Mesenchymal stem cell (in vitro differentiated cells and primary cell): Measurements from ENCODE around the gene IQGAP1.

Experiments used
- DNase-seq: peaks from one replicate; pipeline ENCODE4 v3.0.0-alpha.2; 2013
- H2AFZ ChIP-seq: one replicate; pipeline ENCODE4 v1.6.1; 2013; ENCODE audit warnings: low read depth, mild to moderate bottlenecking, control low read depth, inconsistent platforms, low read length, moderate library complexity
- H2AK5ac ChIP-seq: 2 replicates; pipeline ENCODE4 v1.6.1; 2013; ENCODE audit warnings: low read length, moderate library complexity, mild to moderate bottlenecking, inconsistent platforms; ENCODE audit not compliant: severe bottlenecking
- H2BK120ac ChIP-seq: one replicate; pipeline ENCODE4 v1.6.1; 2013; ENCODE audit warnings: low read depth, mild to moderate bottlenecking, inconsistent platforms, low read length, moderate library complexity
- H2BK12ac ChIP-seq, 2 experiments: one replicate each; pipeline ENCODE4 v1.6.1; 2013; ENCODE audit warnings: inconsistent platforms in 2 of 2, low read length in 2 of 2, mild to moderate bottlenecking in 2 of 2, moderate library complexity in 2 of 2, control low read depth in 1 of 2
- H2BK15ac ChIP-seq: one replicate; pipeline ENCODE4 v1.6.1; 2013; ENCODE audit warnings: mild to moderate bottlenecking, low read depth, inconsistent platforms; ENCODE audit not compliant: poor library complexity, severe bottlenecking
- H2BK5ac ChIP-seq: 2 replicates; pipeline ENCODE4 v1.6.1; 2013; ENCODE audit warnings: low read depth, mild to moderate bottlenecking, low read length, control low read depth, inconsistent platforms; ENCODE audit not compliant: poor library complexity, severe bottlenecking
- H3K14ac ChIP-seq, 2 experiments: one replicate each; pipeline ENCODE4 v1.6.1; 2013; ENCODE audit warnings: inconsistent platforms in 2 of 2, low read length in 2 of 2, control low read depth in 1 of 2, mild to moderate bottlenecking in 1 of 2, moderate library complexity in 1 of 2
- H3K18ac ChIP-seq, 2 experiments: one replicate each; pipeline ENCODE4 v1.6.1; 2013; ENCODE audit warnings: inconsistent platforms in 2 of 2, low read length in 2 of 2, control low read depth in 1 of 2, low read depth in 1 of 2, mild to moderate bottlenecking in 1 of 2
- H3K23ac ChIP-seq, 2 experiments: one replicate each; pipeline ENCODE4 v1.6.1; 2013; ENCODE audit warnings: inconsistent platforms in 2 of 2, low read length in 2 of 2, mild to moderate bottlenecking in 2 of 2, moderate library complexity in 2 of 2, control low read depth in 1 of 2
- H3K27ac ChIP-seq: 2 replicates; pipeline ENCODE4 v1.5.1; 2013; ENCODE audit warnings: mild to moderate bottlenecking, moderate library complexity, low read length, control low read depth, inconsistent platforms; ENCODE audit not compliant: poor library complexity, severe bottlenecking
- H3K27me3 ChIP-seq, 2 experiments: 2 replicates each; pipeline versions ENCODE4 v1.6.1 to v1.7.0; 2013; ENCODE audit warnings: low read length in 2 of 2, mild to moderate bottlenecking in 2 of 2, moderate library complexity in 2 of 2, control low read depth in 1 of 2, inconsistent platforms in 1 of 2; ENCODE audit not compliant: control insufficient read depth in 1 of 2, insufficient read depth in 1 of 2
- H3K36me3 ChIP-seq, 2 experiments: 2 replicates each; pipeline versions ENCODE4 v1.6.1 to v1.7.0; 2013; ENCODE audit warnings: low read length in 2 of 2, control low read depth in 1 of 2, inconsistent platforms in 1 of 2, low read depth in 1 of 2, mild to moderate bottlenecking in 1 of 2; ENCODE audit not compliant: insufficient read depth in 2 of 2, control insufficient read depth in 1 of 2
- H3K4ac ChIP-seq, 2 experiments: one replicate each; pipeline ENCODE4 v1.6.1; 2013; ENCODE audit warnings: inconsistent platforms in 2 of 2, low read length in 2 of 2, mild to moderate bottlenecking in 2 of 2, moderate library complexity in 2 of 2, control low read depth in 1 of 2, low read depth in 1 of 2
- H3K4me1 ChIP-seq: 2 replicates; pipeline ENCODE4 v1.6.1; 2013; ENCODE audit warnings: low read depth, low read length, control low read depth; ENCODE audit not compliant: control insufficient read depth, insufficient read depth
- H3K4me2 ChIP-seq: 2 replicates; pipeline ENCODE4 v1.6.1; 2013; ENCODE audit warnings: low read length, mild to moderate bottlenecking, inconsistent platforms; ENCODE audit not compliant: poor library complexity, severe bottlenecking
- H3K4me3 ChIP-seq, 2 experiments: 2 replicates each; pipeline versions ENCODE4 v1.5.1 to v1.7.0; 2013; ENCODE audit warnings: low read length in 2 of 2, mild to moderate bottlenecking in 2 of 2, control low read depth in 1 of 2, low read depth in 1 of 2; ENCODE audit not compliant: insufficient read depth in 1 of 2
- H3K79me1 ChIP-seq: replicated peaks from 2 replicates; pipeline ENCODE4 v1.6.1; 2013; ENCODE audit warnings: mild to moderate bottlenecking, control low read depth, low read length, inconsistent platforms; ENCODE audit not compliant: poor library complexity, severe bottlenecking
- H3K9ac ChIP-seq: 2 replicates; pipeline ENCODE4 v1.7.0; 2013; ENCODE audit warnings: mild to moderate bottlenecking, low read length, moderate library complexity
- H3K9me3 ChIP-seq: 2 replicates; pipeline ENCODE4 v1.7.0; 2013; ENCODE audit warnings: mild to moderate bottlenecking, low read length; ENCODE audit not compliant: control insufficient read depth
- H4K8ac ChIP-seq: one replicate; pipeline ENCODE4 v1.6.1; 2013; ENCODE audit warnings: inconsistent platforms, mild to moderate bottlenecking, low read length, moderate library complexity
- H4K91ac ChIP-seq: one replicate; pipeline ENCODE4 v1.6.1; 2013; ENCODE audit warnings: mild to moderate bottlenecking, low read length, inconsistent platforms
- WGBS: methylation state at CpG from one replicate; pipeline ENCODE4 v1.1.7; 2013; ENCODE audit warnings: mixed read lengths; 5-methylcytosine and 5-hydroxymethylcytosine counted together

The IQGAP1 gene

GRCh38 chr15:90489514-90489913, 101.5 kb downstream of the IQGAP1 start:
- no peaks in the 10 kb centered on the region for H3K9me3 ChIP-seq
- H3K4me1 ChIP-seq = no peaks in the 10 kb centered on the region
- H2AK5ac ChIP-seq = no peak overlapping the region
- DNase-seq = no peak
- H3K9ac ChIP-seq = no peak overlapping the region
- H4K8ac ChIP-seq = no peak overlapping the region
- H2AFZ ChIP-seq = no peak overlapping the region
- H2BK5ac ChIP-seq = no peak overlapping the region
- H3K23ac ChIP-seq = no peak overlapping the region
- no peak overlapping the region for H3K4me2 ChIP-seq
- no peak overlapping the region for H3K18ac ChIP-seq
- no peak overlapping the region for H3K4ac ChIP-seq
- H3K79me1 ChIP-seq = peaks cover 26% of the 10 kb centered on the region
- H3K4me3 ChIP-seq = no peak overlapping the region
- peaks cover 47 to 98% of the 10 kb centered on the region in 2 experiments for H3K36me3 ChIP-seq
- H2BK120ac ChIP-seq = no peak overlapping the region
- 88% methylated on average over 1 of the region's 1 CpG for WGBS
- no peaks in the 10 kb centered on the region for H3K27me3 ChIP-seq
- no peak overlapping the region for H2BK12ac ChIP-seq
- H2BK15ac ChIP-seq = no peak overlapping the region
- H4K91ac ChIP-seq = no peak overlapping the region
- no peak overlapping the region for H3K14ac ChIP-seq
- H3K27ac ChIP-seq = no peak overlapping the region

DNA sequence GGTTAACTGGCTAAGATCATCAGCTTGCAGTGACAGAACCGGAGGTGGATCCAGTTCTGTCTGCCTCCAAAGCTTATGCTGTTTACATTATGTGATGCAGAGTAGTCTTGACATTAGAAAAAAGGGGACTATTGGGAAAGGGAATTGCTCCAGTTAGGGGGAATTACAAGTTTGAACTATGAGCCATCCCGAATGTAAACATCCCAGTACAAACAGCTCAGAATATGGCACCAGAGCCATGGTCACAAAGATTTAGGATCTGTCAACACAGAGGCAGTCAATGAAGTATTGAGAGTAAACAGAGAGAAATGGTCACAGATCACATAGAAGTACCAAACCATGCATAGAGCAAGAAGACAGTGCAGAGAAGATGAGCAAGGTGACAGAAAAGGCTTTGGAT, 101.9 kb downstream of the IQGAP1 start:
- no peaks in the 10 kb centered on the region for H3K9me3 ChIP-seq
- H2BK5ac ChIP-seq = no peak overlapping the region
- no peaks in the 10 kb centered on the region for H3K4me1 ChIP-seq
- H3K9ac ChIP-seq = no peak overlapping the region
- no peak overlapping the region for H2AK5ac ChIP-seq
- H4K8ac ChIP-seq = no peak overlapping the region
- no peak overlapping the region for H2BK15ac ChIP-seq
- no peak overlapping the region for H3K4ac ChIP-seq
- H3K27me3 ChIP-seq = no peaks in the 10 kb centered on the region
- 28% methylated on average over 2 of the region's 2 CpGs for WGBS
- H3K4me2 ChIP-seq = no peak overlapping the region
- H3K79me1 ChIP-seq = peaks cover 25% of the 10 kb centered on the region
- no peak overlapping the region for H4K91ac ChIP-seq
- peaks cover 45 to 98% of the 10 kb centered on the region in 2 experiments for H3K36me3 ChIP-seq
- H2AFZ ChIP-seq = no peak overlapping the region
- H2BK12ac ChIP-seq = no peak overlapping the region
- no peak overlapping the region for H3K4me3 ChIP-seq
- H3K18ac ChIP-seq = no peak overlapping the region
- no peak overlapping the region for H3K23ac ChIP-seq
- no peak overlapping the region for H2BK120ac ChIP-seq
- H3K14ac ChIP-seq = no peak overlapping the region
- no peak overlapping the region for H3K27ac ChIP-seq
- peak; percentile 70 for DNase-seq

DNA sequence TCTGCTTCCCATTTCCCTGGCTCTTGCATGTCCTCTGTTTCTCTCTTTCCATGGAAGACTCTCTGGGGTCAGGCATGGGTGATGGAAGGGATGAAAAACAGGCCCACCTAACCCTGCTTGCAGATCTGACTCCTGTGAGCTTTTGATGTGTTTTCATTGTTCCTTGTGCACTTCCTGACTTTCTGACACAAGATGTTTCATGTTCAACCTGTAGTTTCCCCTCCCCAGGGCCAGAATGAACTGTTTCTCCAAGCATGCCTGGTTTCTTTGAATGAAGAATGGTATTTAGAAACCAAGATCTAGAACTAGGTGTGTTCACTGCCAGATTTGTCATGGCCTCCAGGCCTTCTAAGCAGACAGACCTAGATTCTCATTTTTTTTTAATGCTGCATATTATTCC, 105.6 kb downstream of the IQGAP1 start:
- no peak overlapping the region for H3K9ac ChIP-seq
- no peak overlapping the region for H3K4me3 ChIP-seq
- H2BK12ac ChIP-seq = no peak overlapping the region
- H3K4me2 ChIP-seq = no peak overlapping the region
- no peak overlapping the region for H2AFZ ChIP-seq
- H2BK120ac ChIP-seq = no peak overlapping the region
- no peaks in the 10 kb centered on the region for H3K9me3 ChIP-seq
- peaks cover 20% of the 10 kb centered on the region for H3K79me1 ChIP-seq
- H3K27ac ChIP-seq = no peak overlapping the region
- H3K36me3 ChIP-seq = peaks cover 43 to 97% of the 10 kb centered on the region in 2 experiments
- H2BK5ac ChIP-seq = no peak overlapping the region
- no peaks in the 10 kb centered on the region for H3K27me3 ChIP-seq
- no peak overlapping the region for H4K8ac ChIP-seq
- no peak for DNase-seq
- H3K14ac ChIP-seq = no peak overlapping the region
- H3K4me1 ChIP-seq = no peaks in the 10 kb centered on the region
- H3K4ac ChIP-seq = no peak overlapping the region
- H3K18ac ChIP-seq = no peak overlapping the region
- no peak overlapping the region for H3K23ac ChIP-seq
- no peak overlapping the region for H4K91ac ChIP-seq
- no peak overlapping the region for H2BK15ac ChIP-seq
- no peak overlapping the region for H2AK5ac ChIP-seq

- WGBS = 71% methylated on average over 2 of the region's 3 CpGs
- H3K4me2 ChIP-seq = no peak overlapping the region
- no peak for DNase-seq
These were observed 107.0 kb downstream of the IQGAP1 start for GRCh38 chr15:90495067-90495466.

More at GRCh38 chr15:90495067-90495466, 107.0 kb downstream of the IQGAP1 start:
- no peak overlapping the region for H3K27ac ChIP-seq
- H2BK120ac ChIP-seq = no peak overlapping the region
- no peaks in the 10 kb centered on the region for H3K4me1 ChIP-seq
- peaks cover 16% of the 10 kb centered on the region for H3K79me1 ChIP-seq
- H3K9ac ChIP-seq = peak overlapping the region; percentile 14
- H4K91ac ChIP-seq = no peak overlapping the region
- no peak overlapping the region for H3K14ac ChIP-seq
- no peak overlapping the region for H2BK12ac ChIP-seq
- no peaks in the 10 kb centered on the region for H3K9me3 ChIP-seq
- no peak overlapping the region for H3K18ac ChIP-seq
- no peaks in the 10 kb centered on the region for H3K27me3 ChIP-seq
- no peak overlapping the region for H2BK5ac ChIP-seq
- no peak overlapping the region for H2AK5ac ChIP-seq
- H3K36me3 ChIP-seq = peaks cover 45 to 97% of the 10 kb centered on the region in 2 experiments
- no peak overlapping the region for H3K23ac ChIP-seq
- no peak overlapping the region for H2AFZ ChIP-seq
- no peak overlapping the region for H4K8ac ChIP-seq
- no peak overlapping the region for H2BK15ac ChIP-seq
- no peak overlapping the region for H3K4ac ChIP-seq
- H3K4me3 ChIP-seq = no peak overlapping the region
